HepG2 (cell line): ENCODE data around the gene GTF2F2. TPM values are rescaled to one million over a fixed set of nuclear protein-coding genes. Genes with fewer than 3 reads are reported as not detected.

ENCODE experiments used
- ATAC-seq: fragments of 200-7000 bp; cut with Tn5 transposase; 3 replicates; pipeline ENCODE4 v1.9.1; 2020; ENCODE audit warnings: mild to moderate bottlenecking, moderate library complexity
- BruUV-seq: library from RNA; stranded (reverse); fragments of 400-500 nt; replicated peaks from 2 replicates; lab custom pipeline; 2021; lab: Mats Ljungman, UMichigan
- CTCF ChIA-PET: fragments of 300-600 bp; formaldehyde crosslinking; extraction: SDS; loops from one replicate; lab custom pipeline; 2021; ENCODE audit warnings: low total read pairs, inconsistent platforms, low intra/inter-chr PET ratio; lab: Yijun Ruan, JAX
- POLR2A ChIA-PET: fragments of 350-600 bp; sonication (Branson Sonifier 250); formaldehyde crosslinking; loops from one replicate; lab custom pipeline; 2020; ENCODE audit warnings: antibody characterized with exemption, inconsistent platforms; lab: Yijun Ruan, JAX
- DNase-seq: peaks from one replicate; pipeline ENCODE4 v3.0.0-alpha.2; 2015; ENCODE audit warnings: low spot score
- FAIRE-seq: peaks from 3 replicates; lab custom pipeline; 2011; peaks lifted over from hg19 to GRCh38; lab: Jason Lieb, UNC
- H2AFZ ChIP-seq: one replicate; pipeline ENCODE4 v1.6.1; 2011; ENCODE audit warnings: low read length, inconsistent platforms
- H3K27ac ChIP-seq: fragments of 300-600 bp; 3 replicates; pipeline ENCODE4 v1.8.0; 2011; ENCODE audit warnings: mixed run types, mild to moderate bottlenecking, mixed read lengths, low read length, inconsistent platforms; ENCODE audit not compliant: insufficient read depth; ENCODE audit errors: extremely low read length
- H3K27me3 ChIP-seq, 2 experiments: fragments of 200-600 bp in 1 of 2; 2 replicates in 1 of 2; 3 replicates in 1 of 2; pipeline versions ENCODE4 v1.6.0 to v1.8.0; 2011; ENCODE audit warnings: low read length in 2 of 2, mild to moderate bottlenecking in 2 of 2, moderate library complexity in 2 of 2, inconsistent platforms in 1 of 2; ENCODE audit not compliant: insufficient read depth in 2 of 2, control insufficient read depth in 1 of 2
- H3K36me3 ChIP-seq, 2 experiments: fragments of 200-600 bp in 1 of 2; replicated peaks in 1 of 2; 2 replicates in 1 of 2; 3 replicates in 1 of 2; pipeline versions ENCODE4 v1.5.1 to v1.8.0; 2011; ENCODE audit warnings: low read length in 2 of 2, inconsistent platforms in 1 of 2; ENCODE audit not compliant: insufficient read depth in 2 of 2, control insufficient read depth in 1 of 2
- H3K4me1 ChIP-seq: 2 replicates; pipeline ENCODE4 v1.5.1; 2012; ENCODE audit warnings: low read length, inconsistent platforms; ENCODE audit not compliant: insufficient read depth
- H3K4me2 ChIP-seq: 2 replicates; pipeline ENCODE4 v1.6.0; 2011; ENCODE audit warnings: low read depth, low read length, inconsistent platforms
- H3K4me3 ChIP-seq, 3 experiments: fragments of 200-600 bp in 1 of 3; sonication (generic), shearing (Covaris generic) in 1 of 3; replicated peaks in 1 of 3; 2 replicates each; pipeline ENCODE4 v1.5.1; 2011 to 2016; ENCODE audit warnings: low read length in 3 of 3, inconsistent platforms in 2 of 3, low read depth in 2 of 3, mild to moderate bottlenecking in 2 of 3, control low read depth in 1 of 3, mixed read lengths in 1 of 3; ENCODE audit not compliant: insufficient read depth in 1 of 3
- H3K79me2 ChIP-seq: one replicate; pipeline ENCODE4 v1.6.1; 2011; ENCODE audit warnings: low read length, inconsistent platforms; ENCODE audit not compliant: insufficient read depth
- H3K9ac ChIP-seq: 2 replicates; pipeline ENCODE4 v1.6.0; 2011; ENCODE audit warnings: mild to moderate bottlenecking, low read depth, low read length, inconsistent platforms; ENCODE audit not compliant: insufficient read depth
- H3K9me3 ChIP-seq: 2 replicates; pipeline ENCODE4 v1.5.1; 2012; ENCODE audit warnings: mild to moderate bottlenecking, low read length
- H4K20me1 ChIP-seq: 2 replicates; pipeline ENCODE4 v1.6.0; 2011; ENCODE audit warnings: inconsistent platforms, mild to moderate bottlenecking, low read length, moderate library complexity; ENCODE audit not compliant: insufficient read depth
- CEBPB ChIP-seq: IDR thresholded peaks from 2 replicates; pipeline ENCODE4 v1.6.1; 2011; ENCODE audit warnings: low read depth, low read length, improper control_type of control experiment, borderline replicate concordance
- MATR3 ChIP-seq: sonication (generic); formaldehyde crosslinking; IDR thresholded peaks from 2 replicates; pipeline ENCODE4 v1.4.0; 2020; ENCODE audit warnings: missing genetic modification reagents
- SETDB1 ChIP-seq: sonication (generic); formaldehyde crosslinking; IDR thresholded peaks from 2 replicates; pipeline ENCODE4 v1.5.1; 2020; ENCODE audit warnings: missing genetic modification reagents, mild to moderate bottlenecking, borderline replicate concordance
- STAT6 ChIP-seq: sonication (generic); formaldehyde crosslinking; IDR thresholded peaks from 2 replicates; pipeline ENCODE4 v1.4.0; 2020; ENCODE audit warnings: missing genetic modification reagents, mild to moderate bottlenecking, borderline replicate concordance
- TAF1 ChIP-seq: sonication (generic); formaldehyde crosslinking; IDR thresholded peaks from 2 replicates; pipeline ENCODE4 v1.4.0; 2020; ENCODE audit warnings: missing genetic modification reagents
- TRIM22 ChIP-seq: fragments of 450-650 bp; IDR thresholded peaks from 2 replicates; pipeline ENCODE4 v1.6.1; 2017
- ZFP1 ChIP-seq: IDR thresholded peaks from 2 replicates; pipeline ENCODE4 v1.6.1; 2016
- ZFP36 ChIP-seq: fragments of 150-350 bp; IDR thresholded peaks from 2 replicates; pipeline ENCODE4 v1.6.1; 2018; ENCODE audit warnings: borderline replicate concordance, low read length, low read depth; ENCODE audit not compliant: partially characterized antibody
- ZNF572 ChIP-seq: sonication (generic); formaldehyde crosslinking; IDR thresholded peaks from 2 replicates; pipeline ENCODE4 v1.5.1; 2020; ENCODE audit warnings: mild to moderate bottlenecking, missing genetic modification reagents
- ZNF75D ChIP-seq: sonication (generic); formaldehyde crosslinking; IDR thresholded peaks from 2 replicates; pipeline ENCODE4 v1.8.1; 2023; ENCODE audit warnings: missing genetic modification reagents, mild to moderate bottlenecking, borderline replicate concordance
- WGBS: methylation state at CpG from one replicate; pipeline ENCODE4 v1.1.6; 2017; ENCODE audit warnings: low lambda C conversion rate; 5-methylcytosine and 5-hydroxymethylcytosine counted together
- in situ Hi-C: cut with HindIII; loops from 2 replicates; pipeline ENCODE4 v1.10.0; 2017; ENCODE audit warnings: low pct_unique_long_range_greater_than_20kb; ENCODE audit not compliant: extremely low pct_ligation_motif_present
- intact Hi-C: fragments of 100-400 bp; cut with micrococcal nuclease; formaldehyde crosslinking; loops from one replicate; pipeline ENCODE4 v1.10.0; 2022; ENCODE audit not compliant: unreplicated experiment
- polyA plus RNA-seq, 8 experiments: library from polyadenylated mRNA; depleted of rRNA in 3 of 8; stranded (reverse) in 7 of 8; unstranded in 1 of 8; fragments of >200 nt; fragmentation: Illumina TruSeq in 4 of 8; extraction: Trizol in 4 of 8; gene quantifications; 2 replicates each; pipeline versions ENCODE4 v1.2.1 to v1.2.3, GENCODE V29; 2011 to 2016; ENCODE audit warnings: low read depth in 4 of 8, missing spikeins in 1 of 8, mixed read lengths in 1 of 8; ENCODE audit not compliant: insufficient read depth in 1 of 8
- total RNA-seq, 5 experiments: library from RNA; depleted of rRNA; stranded (reverse); fragments of >200 nt; fragmentation: Illumina TruSeq; extraction: Trizol; gene quantifications; 2 replicates each; pipeline ENCODE4 v1.2.3, GENCODE V29; 2016; ENCODE audit warnings: low read depth in 1 of 5
- TF ChIP-seq, protein P1 (sequence below): sonication (generic); formaldehyde crosslinking; IDR thresholded peaks from 2 replicates; pipeline ENCODE4 v1.5.1; 2020; ENCODE audit warnings: mild to moderate bottlenecking, moderate library complexity, missing genetic modification reagents
- TF ChIP-seq, protein P2 (sequence below): sonication (generic); formaldehyde crosslinking; IDR thresholded peaks from 2 replicates; pipeline ENCODE4 v1.4.0; 2020; ENCODE audit warnings: mild to moderate bottlenecking, missing genetic modification reagents

GTF2F2 gene
- total and polyA plus RNA-seq, 2 of the 13 experiments (the other 11 are each of a cell fraction or from before 2014, with no cell fraction given): 10.6 to 32.8 TPM

DNA sequence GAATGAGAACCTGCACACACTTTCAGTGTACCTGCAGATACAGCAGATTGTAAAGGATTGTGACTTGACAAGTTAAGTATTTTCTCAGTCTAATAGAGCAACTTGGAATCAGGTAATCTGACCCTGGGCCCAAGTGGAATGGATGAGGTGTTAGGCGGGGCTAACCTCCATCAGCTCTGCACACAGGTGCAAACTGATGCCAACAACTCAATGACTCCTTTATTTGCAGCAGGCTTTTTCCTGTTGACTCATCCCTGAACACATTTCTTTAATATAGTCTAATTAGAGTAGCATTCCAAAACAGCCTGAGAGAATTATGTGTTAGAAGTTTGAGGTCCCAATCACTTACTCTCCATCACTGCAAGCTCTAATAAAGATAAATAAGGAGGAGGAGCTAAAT is 171.9 kb downstream of the GTF2F2 start:
- BruUV-seq: no TSS peak
- no peaks in the 10 kb centered on the region for H3K27me3 ChIP-seq
- no peak for TF ChIP-seq ZNF572 (CRISPR knock-in tag)
- no peak for TF ChIP-seq MATR3 (CRISPR knock-in tag)
- no peak for TF ChIP-seq CEBPB
- TF ChIP-seq, protein P1, sequence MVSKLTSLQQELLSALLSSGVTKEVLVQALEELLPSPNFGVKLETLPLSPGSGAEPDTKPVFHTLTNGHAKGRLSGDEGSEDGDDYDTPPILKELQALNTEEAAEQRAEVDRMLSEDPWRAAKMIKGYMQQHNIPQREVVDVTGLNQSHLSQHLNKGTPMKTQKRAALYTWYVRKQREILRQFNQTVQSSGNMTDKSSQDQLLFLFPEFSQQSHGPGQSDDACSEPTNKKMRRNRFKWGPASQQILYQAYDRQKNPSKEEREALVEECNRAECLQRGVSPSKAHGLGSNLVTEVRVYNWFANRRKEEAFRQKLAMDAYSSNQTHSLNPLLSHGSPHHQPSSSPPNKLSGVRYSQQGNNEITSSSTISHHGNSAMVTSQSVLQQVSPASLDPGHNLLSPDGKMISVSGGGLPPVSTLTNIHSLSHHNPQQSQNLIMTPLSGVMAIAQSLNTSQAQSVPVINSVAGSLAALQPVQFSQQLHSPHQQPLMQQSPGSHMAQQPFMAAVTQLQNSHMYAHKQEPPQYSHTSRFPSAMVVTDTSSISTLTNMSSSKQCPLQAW: no peak
- TF ChIP-seq TAF1 (CRISPR knock-in tag): no peak
- no peak for TF ChIP-seq ZFP36
- TF ChIP-seq, protein P2, sequence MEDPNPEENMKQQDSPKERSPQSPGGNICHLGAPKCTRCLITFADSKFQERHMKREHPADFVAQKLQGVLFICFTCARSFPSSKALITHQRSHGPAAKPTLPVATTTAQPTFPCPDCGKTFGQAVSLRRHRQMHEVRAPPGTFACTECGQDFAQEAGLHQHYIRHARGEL: no peak
- no peak for TF ChIP-seq STAT6
- TF ChIP-seq ZNF75D (CRISPR knock-in tag): no peak
- TF ChIP-seq SETDB1 (CRISPR knock-in tag): no peak
- no peak for TF ChIP-seq TRIM22
- no peak for TF ChIP-seq ZFP1 (CRISPR knock-in tag)
- FAIRE-seq (no peak), DNase-seq (no peak), ATAC-seq (no peak)
- in situ Hi-C loops (no loop called here), intact Hi-C loops (no loop called here)
- H4K20me1 ChIP-seq: no peaks in the 10 kb centered on the region
- H3K27ac ChIP-seq: no peak overlapping the region
- H3K9me3 ChIP-seq: no peaks in the 10 kb centered on the region
- H3K4me3 ChIP-seq: no peak overlapping the region
- 100% methylated on average over 1 of the region's 1 CpG for WGBS
- H3K9ac ChIP-seq: no peak overlapping the region
- H3K4me1 ChIP-seq: no peaks in the 10 kb centered on the region
- H3K79me2 ChIP-seq: no peaks in the 10 kb centered on the region
- ChIA-PET POLR2A (no interaction called here), CTCF (no interaction called here)
- peaks cover 0 to 5% of the 10 kb centered on the region in 2 experiments; a peak in 1 of 5 replicates for H3K36me3 ChIP-seq
- no peak overlapping the region for H3K4me2 ChIP-seq
- H2AFZ ChIP-seq: no peak overlapping the region
